ENCODE measurements around the gene LARP7.
"Not testable (repeated sequence)": the region's sequence is repeated elsewhere in the genome, so short reads cannot be mapped to it uniquely, and the experiment has no call there.

The LARP7 gene

DNA sequence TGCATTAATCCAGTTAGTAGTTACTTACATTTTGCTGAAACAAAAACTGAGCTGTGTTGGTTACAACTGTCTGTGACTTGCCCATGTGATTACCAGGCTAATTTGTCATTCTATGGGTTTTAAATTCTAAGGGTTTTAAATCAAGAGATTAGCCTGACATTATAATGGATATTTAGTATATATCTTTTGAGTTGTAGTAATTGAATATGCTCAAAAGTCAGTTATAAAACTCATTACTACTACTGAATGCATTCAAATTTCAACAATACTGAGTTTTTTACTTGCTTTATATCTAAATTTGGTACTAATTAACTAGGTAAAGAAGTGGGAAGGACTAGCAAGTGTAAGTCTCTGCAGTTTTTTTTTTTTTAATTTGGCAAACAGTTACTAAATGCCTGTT is 14.7 kb downstream of the LARP7 start:
- DNase-seq (ENCODE audit: low read depth): no peak
- no peak overlapping the region for H3K4me3 ChIP-seq (ENCODE audit: low read depth, low read length)
- TF ChIP-seq, protein P1, sequence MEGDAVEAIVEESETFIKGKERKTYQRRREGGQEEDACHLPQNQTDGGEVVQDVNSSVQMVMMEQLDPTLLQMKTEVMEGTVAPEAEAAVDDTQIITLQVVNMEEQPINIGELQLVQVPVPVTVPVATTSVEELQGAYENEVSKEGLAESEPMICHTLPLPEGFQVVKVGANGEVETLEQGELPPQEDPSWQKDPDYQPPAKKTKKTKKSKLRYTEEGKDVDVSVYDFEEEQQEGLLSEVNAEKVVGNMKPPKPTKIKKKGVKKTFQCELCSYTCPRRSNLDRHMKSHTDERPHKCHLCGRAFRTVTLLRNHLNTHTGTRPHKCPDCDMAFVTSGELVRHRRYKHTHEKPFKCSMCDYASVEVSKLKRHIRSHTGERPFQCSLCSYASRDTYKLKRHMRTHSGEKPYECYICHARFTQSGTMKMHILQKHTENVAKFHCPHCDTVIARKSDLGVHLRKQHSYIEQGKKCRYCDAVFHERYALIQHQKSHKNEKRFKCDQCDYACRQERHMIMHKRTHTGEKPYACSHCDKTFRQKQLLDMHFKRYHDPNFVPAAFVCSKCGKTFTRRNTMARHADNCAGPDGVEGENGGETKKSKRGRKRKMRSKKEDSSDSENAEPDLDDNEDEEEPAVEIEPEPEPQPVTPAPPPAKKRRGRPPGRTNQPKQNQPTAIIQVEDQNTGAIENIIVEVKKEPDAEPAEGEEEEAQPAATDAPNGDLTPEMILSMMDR (IDR thresholded peaks at IDR 0.05; ENCODE audit: insufficient read depth, low read depth, low read length, missing control alignments): no peak

- no peak for DNase-seq (ENCODE audit: low read depth)
- no peak overlapping the region for H3K4me3 ChIP-seq (ENCODE audit: low read depth, low read length)
These were observed 15.3 kb downstream of the LARP7 start for GRCh38 chr4:112652216-112652615.

GRCh38 chr4:112655270-112655669 is 18.3 kb downstream of the LARP7 start:
- no peak for DNase-seq (ENCODE audit: low read depth)
- no peak overlapping the region for H3K4me3 ChIP-seq (ENCODE audit: low read depth, low read length)
- TF ChIP-seq, protein P1 (IDR thresholded peaks at IDR 0.05; ENCODE audit: insufficient read depth, low read depth, low read length, missing control alignments): no peak

More at GRCh38 chr4:112652216-112652615, 15.3 kb downstream of the LARP7 start:
- TF ChIP-seq, protein P1 (IDR thresholded peaks at IDR 0.05; ENCODE audit: insufficient read depth, low read depth, low read length, missing control alignments): no peak

- not testable (repeated sequence) for H3K4me3 ChIP-seq (ENCODE audit: low read depth, low read length); DNase-seq (ENCODE audit: low read depth)
These were observed 19.2 kb downstream of the LARP7 start for GRCh38 chr4:112656115-112656514.

DNA sequence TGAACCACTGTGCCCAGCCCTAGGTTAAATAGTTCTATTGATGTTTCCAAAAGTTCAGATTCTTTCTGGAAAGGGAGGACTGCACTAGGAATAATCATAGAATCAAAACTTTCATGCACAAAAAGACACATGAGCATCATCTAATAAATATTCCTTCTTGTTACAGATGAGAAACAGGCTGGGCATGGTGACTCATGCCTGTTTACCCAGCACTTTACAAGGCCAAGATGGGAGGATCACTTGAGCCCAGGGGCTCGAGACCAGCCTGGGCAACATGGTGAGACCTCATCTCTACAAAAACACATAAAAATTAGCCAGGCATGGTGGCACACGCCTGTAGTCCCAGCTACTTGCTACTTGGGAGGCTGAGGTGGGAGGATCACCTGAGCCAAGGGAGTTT is 27.7 kb downstream of the LARP7 start:
- H3K4me3 ChIP-seq (ENCODE audit: low read depth, low read length): no peak overlapping the region
- TF ChIP-seq, protein P1 (IDR thresholded peaks at IDR 0.05; ENCODE audit: insufficient read depth, low read depth, low read length, missing control alignments): no peak
- no peak for DNase-seq (ENCODE audit: low read depth)

- TF ChIP-seq, protein P1 (IDR thresholded peaks at IDR 0.05; ENCODE audit: insufficient read depth, low read depth, low read length, missing control alignments): no peak
- H3K4me3 ChIP-seq (ENCODE audit: low read depth, low read length): no peak overlapping the region
- DNase-seq (ENCODE audit: low read depth): no peak
These were observed 31.2 kb downstream of the LARP7 start for GRCh38 chr4:112668131-112668530.

GRCh38 chr4:112673076-112673475 is 36.1 kb downstream of the LARP7 start:
- no peak for DNase-seq (ENCODE audit: low read depth)
- no peak overlapping the region for H3K4me3 ChIP-seq (ENCODE audit: low read depth, low read length)
- TF ChIP-seq, protein P1 (IDR thresholded peaks at IDR 0.05; ENCODE audit: insufficient read depth, low read depth, low read length, missing control alignments): no peak

Data from GM12865 (cell line).